PC-3 (cell line): ENCODE measurements around the gene NEGR1.

ENCODE experiments used
- EZH2 ChIP-seq: fragments of 300-600 bp; sonication (generic); IDR thresholded peaks from one replicate; pipeline ENCODE4 v1.6.1; 2017; ENCODE audit warnings: antibody characterized with exemption, mild to moderate bottlenecking, low read length; ENCODE audit not compliant: unreplicated experiment
- EZH2phosphoT487 ChIP-seq: fragments of 300-600 bp; sonication (generic); IDR thresholded peaks from 2 replicates; pipeline ENCODE4 v1.6.1; 2018; ENCODE audit warnings: mild to moderate bottlenecking, antibody characterized with exemption, low read length, borderline replicate concordance
- TF ChIP-seq, protein P1 (sequence below): fragments of 300-600 bp; sonication (generic); conservative IDR thresholded peaks from 2 replicates; pipeline ENCODE4 v1.5.1; 2017; ENCODE audit warnings: antibody characterized with exemption, low read depth, mild to moderate bottlenecking, low read length

DNA sequence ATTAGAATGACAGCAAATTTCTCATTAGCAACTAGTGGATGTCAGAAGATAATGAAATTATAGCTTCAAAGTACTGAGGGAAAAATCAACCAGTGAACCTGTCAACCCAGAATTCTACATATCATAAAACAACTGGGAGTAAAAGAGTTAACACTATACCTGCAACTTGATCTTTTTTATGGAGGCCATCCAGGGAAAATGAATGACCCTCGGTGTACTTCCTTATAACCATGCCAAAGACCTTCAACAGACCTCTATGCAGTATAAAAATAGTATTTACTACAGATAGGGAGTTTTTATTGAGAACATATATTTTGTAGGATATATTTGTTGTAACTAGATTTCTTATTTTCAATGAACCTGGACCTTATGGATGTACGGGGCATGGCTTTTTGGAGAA, 809.0 kb downstream of the NEGR1 start:
- TF ChIP-seq, protein P1, sequence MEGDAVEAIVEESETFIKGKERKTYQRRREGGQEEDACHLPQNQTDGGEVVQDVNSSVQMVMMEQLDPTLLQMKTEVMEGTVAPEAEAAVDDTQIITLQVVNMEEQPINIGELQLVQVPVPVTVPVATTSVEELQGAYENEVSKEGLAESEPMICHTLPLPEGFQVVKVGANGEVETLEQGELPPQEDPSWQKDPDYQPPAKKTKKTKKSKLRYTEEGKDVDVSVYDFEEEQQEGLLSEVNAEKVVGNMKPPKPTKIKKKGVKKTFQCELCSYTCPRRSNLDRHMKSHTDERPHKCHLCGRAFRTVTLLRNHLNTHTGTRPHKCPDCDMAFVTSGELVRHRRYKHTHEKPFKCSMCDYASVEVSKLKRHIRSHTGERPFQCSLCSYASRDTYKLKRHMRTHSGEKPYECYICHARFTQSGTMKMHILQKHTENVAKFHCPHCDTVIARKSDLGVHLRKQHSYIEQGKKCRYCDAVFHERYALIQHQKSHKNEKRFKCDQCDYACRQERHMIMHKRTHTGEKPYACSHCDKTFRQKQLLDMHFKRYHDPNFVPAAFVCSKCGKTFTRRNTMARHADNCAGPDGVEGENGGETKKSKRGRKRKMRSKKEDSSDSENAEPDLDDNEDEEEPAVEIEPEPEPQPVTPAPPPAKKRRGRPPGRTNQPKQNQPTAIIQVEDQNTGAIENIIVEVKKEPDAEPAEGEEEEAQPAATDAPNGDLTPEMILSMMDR = no peak
- no peak for TF ChIP-seq EZH2
- TF ChIP-seq EZH2phosphoT487 = no peak
